Hindlimb muscle (tissue), 1 donor: ENCODE results near the gene ZNF672. TPM values are rescaled to one million over a fixed set of nuclear protein-coding genes. Genes with fewer than 3 reads are reported as not detected.
"Not testable (repeated sequence)": the region's sequence is repeated elsewhere in the genome, so short reads cannot be mapped to it uniquely, and the experiment has no call there.

ENCODE experiments used
- DNase-seq: peaks from one replicate; pipeline ENCODE4 v3.0.0-alpha.2; 2013
- polyA plus RNA-seq: library from polyadenylated mRNA; unstranded; fragments of 120-200 nt; gene quantifications from one replicate; pipeline ENCODE4 v1.2.1, GENCODE V29; 2013; ENCODE audit not compliant: insufficient read length

ZNF672 gene
- polyA plus RNA-seq, 1 donor, result 17.2 TPM

DNA sequence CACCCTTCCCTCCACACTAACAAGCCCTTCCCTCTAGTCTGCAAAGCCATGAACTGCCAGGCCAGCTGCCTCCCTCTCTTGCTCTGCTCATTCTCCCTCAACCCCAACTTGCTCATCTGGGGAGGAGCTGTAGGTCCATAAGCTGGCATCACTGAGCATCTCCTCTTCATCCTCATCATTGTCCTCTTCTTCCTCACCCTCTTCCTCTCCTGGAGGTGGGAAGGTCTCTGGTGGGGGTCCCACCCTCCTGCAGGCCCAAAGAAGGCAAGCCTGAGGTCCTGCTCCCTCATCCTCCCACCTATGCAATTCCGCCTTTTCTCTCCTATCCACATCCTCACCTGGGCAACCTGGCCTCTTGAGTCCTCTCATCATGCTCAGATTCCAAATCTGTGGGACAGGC, 18.2 kb downstream of the ZNF672 start:
- DNase-seq, result no peak

- no peak for DNase-seq
Measured at GRCh38 chr1:248857201-248857600, 19.2 kb downstream of the ZNF672 start.

GRCh38 chr1:248857749-248858095, 19.7 kb downstream of the ZNF672 start:
- no peak for DNase-seq

- DNase-seq, result peak; percentile 68
Measured at GRCh38 chr1:248858096-248858890, 20.3 kb downstream of the ZNF672 start.

- DNase-seq, result peak; percentile 97
Measured at GRCh38 chr1:248858891-248859889, 21.2 kb downstream of the ZNF672 start, which contains the start of gene ZNF692. ZNF692 (minus strand) TSS chr1:248859085; CDS start chr1:248858309, 776 bp downstream.

GRCh38 chr1:248860007-248860406, 22.0 kb downstream of the ZNF672 start:
- no peak for DNase-seq

DNA sequence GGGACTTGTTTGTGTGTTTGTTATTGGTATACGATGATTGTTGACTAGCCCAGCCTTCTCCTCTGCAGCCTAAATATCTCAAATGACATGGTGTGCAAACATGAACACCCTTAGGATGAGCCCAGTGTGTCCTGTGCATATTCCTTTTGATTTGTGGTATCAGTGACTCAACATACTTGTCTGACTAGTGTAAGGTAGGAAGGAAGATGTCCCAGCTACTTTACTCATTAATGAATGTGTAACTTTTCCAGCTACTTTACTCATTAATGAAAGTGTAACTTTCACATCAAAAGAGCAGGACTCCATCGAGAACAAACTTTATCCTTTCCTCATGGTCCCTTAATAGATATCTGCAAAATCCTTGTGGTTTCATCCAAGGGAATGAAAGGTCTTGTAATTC, 23.6 kb downstream of the ZNF672 start:
- DNase-seq, result no peak

DNA sequence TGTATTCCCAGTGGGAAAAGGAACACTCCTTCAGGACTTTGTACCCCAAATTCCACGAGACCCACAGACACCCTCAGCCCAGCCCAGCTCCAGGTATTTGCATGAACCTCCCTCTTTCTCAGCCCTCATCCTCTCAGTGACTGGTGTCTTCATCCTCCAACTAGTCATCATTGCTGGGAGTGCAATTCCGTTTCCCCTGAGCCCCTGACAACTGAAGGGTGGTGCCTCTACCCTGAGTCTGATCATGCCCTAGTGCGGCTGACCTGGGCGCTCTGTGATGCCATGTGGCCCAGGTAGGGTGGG, 24.6 kb downstream of the ZNF672 start:
- no peak for DNase-seq

GRCh38 chr1:248862998-248863881, 25.2 kb downstream of the ZNF672 start:
- DNase-seq, result peak; percentile 79

DNA sequence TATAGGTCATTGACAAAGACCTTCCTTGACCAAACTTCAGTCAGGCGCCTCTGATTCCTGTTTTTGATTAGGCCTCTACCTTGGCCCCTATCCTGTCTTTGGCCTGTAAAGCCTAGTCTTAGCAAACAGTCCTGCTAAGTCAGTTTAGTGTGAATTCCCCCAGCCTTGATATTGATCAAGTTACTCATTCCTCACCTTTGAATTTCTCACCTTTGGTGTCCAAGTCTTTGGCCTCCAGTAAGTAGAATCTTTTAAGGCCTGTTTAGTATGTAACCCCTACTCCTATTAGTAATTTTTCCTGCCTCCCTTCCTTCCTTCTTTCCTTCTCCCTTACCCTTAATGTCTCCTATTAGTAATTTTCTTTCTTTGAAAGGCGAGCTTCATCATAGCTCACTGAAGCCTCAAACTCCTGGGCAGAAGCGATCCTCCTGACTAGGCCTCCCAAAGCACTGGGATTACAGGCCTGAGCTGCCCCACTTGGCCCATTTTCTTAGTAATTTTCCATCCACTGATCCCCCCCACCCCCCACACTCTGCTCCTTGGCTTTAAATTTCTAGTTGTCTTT, 33.9 kb downstream of the ZNF672 start:
- DNase-seq, result no peak

GRCh38 chr1:248872752-248873408, 34.9 kb downstream of the ZNF672 start:
- DNase-seq, result peak; percentile 73

DNA sequence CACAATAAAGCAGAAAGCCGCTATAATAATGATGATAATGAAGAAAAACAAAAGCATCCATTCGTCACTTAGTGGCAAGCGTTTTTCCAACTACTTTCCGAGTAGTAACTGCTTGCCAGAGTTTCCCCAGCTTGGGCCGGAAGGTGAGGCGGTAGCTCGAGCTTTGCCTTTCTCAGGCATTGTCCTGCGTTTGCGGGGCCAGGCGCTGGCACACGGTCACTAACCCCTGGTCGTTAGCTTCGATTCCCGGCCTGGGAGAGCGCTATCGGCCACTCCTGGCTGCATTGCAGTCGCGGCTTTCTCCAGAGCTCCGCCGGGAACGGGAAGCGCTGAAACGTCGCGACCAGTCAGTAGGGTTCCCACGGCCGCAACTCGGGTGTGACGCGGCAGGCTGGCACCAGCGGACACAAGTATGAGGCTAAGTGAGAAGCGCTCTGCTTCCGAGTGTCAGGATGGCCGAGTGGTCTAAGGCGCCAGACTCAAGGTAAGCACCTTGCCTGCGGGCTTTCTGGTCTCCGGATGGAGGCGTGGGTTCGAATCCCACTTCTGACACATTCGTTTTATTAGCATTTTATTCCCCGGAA, 35.5 kb downstream of the ZNF672 start:
- DNase-seq, result peak; percentile 93

DNA sequence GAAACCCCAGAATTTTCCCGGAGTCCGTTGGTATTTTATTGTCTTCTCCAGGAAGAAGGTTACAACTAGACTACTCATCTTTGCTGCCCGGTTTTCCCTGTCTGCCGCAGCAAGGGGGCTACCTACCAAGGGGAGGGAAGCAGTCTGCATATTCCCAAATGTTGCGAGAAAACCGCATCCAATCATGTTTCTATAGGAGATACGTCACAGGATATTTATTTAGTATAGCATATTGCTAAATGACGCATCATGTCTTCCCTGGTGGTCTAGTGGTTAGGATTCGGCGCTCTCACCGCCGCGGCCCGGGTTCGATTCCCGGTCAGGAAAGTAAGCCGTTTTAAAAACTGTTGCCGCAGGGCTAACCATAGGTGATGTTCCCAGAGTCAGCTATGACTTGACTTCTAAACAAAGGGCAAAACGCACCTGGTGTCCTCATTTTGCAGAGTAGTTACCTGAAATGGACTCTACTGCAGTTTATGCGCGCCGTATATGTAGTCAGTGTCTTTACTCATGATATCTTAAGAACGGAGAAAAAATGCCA, 36.0 kb downstream of the ZNF672 start:
- DNase-seq, result peak; percentile 88

DNA sequence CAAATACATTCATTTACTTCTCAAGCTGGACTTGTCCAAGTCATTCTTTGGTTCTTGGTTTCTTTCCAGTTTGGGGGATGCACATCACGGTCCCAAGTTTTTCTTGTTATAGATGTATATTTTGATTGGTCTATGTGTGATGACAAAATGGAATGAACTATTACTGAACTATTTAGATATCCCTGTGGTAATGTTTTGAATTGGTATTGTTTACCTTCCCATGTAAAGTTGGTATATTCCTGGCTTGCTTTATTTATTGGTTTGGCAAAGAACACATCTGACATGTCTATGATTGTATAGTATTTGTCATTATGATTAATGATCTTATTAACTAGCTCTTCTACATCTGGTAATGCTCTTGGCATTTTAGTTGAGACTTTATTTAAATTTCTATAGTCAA, 43.2 kb downstream of the ZNF672 start:
- DNase-seq, result no peak

DNA sequence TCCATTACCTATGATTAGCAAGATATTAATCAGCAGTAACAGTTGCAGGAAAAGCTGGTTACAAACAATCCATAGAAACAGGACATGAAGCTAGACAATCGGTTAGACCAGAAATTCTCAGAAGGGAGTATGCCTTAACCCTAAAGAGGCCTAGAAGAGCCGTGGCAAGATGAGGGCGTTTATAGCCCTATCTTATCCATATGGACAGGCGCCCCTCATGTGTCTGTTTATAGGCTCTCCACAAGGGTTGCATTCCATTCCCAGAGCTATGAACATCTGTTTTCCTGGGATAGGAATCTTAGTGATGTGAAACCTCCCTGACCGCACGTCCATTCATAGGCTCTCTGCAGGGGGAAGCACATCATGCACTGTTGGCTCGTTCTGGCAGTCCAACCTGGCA, 44.4 kb downstream of the ZNF672 start:
- DNase-seq, result not testable (repeated sequence)

DNA sequence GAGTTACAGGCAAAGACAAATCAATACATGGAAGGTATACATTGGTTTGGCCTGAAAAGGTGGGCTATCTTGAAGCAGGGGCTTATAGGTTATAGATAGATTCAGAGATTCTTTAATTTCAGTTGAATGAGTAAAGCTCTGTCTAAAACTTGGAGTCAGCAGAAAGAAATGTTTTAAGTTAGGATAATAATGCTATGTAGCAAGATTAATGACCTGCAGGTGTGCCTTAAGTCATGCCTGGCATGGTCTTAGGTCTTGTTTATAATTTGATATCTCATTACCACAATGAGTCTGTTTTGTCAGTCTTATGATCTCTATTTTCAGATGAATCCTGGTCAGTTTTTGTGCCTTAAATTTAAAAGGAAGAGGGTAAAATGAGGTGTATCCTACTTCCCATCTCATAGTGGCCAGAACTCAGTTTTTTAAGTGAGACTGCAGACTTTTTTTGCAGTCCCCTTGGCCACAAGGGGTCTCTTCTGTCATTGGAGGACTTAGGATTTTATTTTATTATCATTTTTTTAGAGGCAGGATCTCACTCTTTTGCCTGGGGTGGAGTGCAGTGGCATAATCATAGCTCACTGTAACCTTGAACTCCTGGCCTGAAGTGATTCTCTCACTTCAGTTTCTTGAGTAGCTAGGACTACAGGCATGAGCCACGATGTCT, 46.7 kb downstream of the ZNF672 start:
- DNase-seq, result no peak

GRCh38 chr1:248885646-248886045, 47.6 kb downstream of the ZNF672 start:
- no peak for DNase-seq

DNA sequence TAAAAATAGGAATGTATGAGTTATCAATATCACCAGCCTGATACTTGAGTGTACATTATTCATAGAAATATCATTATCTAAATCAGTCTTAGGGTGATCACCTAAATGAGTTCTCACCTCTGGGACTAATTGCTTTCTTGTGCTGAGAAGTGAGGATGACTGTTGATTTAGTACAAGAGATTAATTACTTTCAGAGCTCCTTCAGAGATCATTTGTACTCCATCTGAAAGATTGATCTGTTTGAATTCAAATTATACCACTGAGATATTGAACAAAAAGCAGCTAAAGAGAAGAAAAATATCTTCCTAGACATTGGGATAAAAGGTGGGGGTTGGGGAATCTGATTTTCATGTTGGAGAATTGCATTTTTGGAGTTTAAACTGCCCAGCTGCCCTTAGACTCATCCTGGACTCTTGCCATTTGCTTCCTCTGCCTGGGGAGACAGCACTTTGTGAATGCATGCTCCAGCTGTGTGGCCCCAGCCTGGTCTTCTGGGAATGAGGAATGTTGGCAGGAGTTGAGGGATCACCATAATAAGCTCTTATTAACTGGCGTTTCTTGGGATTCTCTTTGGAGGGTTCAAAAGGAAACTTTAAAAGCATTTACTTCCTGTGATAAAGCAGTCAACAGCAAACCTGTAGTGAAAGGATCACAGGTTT, 48.3 kb downstream of the ZNF672 start:
- peak; percentile 29 for DNase-seq

DNA sequence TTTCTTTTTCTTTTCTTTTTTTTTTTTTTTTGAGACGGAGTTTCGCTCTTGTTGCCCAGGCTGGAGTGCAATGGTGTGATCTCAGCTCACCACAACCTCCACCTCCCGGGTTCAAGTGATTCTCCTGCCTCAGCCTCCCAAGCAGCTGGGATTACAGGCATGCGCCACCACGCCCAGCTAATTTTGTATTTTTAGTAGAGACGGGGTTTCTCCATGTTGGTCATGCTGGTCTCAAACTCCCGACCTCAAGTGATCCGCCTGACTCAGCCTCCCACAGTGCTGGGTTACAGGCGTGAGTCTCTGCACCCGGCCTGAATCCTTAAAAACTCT, 51.9 kb downstream of the ZNF672 start:
- not testable (repeated sequence) for DNase-seq
